B cell (primary cell): ENCODE measurements around the gene PRCC. TPM values are rescaled to one million over a fixed set of nuclear protein-coding genes. Genes with fewer than 3 reads are reported as not detected.

Experiments
- ATAC-seq: fragments of 200-7000 bp; cut with Tn5 transposase; one replicate; pipeline ENCODE4 v1.10.0; 2021; ENCODE audit warnings: low read depth, mild to moderate bottlenecking, moderate number of reproducible peaks, moderate library complexity
- CTCF ChIA-PET: fragments of 350-600 bp; sonication (Branson Sonifier 250); formaldehyde crosslinking; loops from one replicate; lab custom pipeline; 2021; ENCODE audit warnings: antibody characterized with exemption, inconsistent platforms; lab: Charles Lee
- POLR2A ChIA-PET: fragments of 350-600 bp; sonication (Branson Sonifier 250); formaldehyde crosslinking; loops from one replicate; lab custom pipeline; 2021; ENCODE audit warnings: antibody characterized with exemption; lab: Charles Lee
- DNase-seq: peaks from one replicate; pipeline ENCODE4 v3.0.0; 2013
- H2AFZ ChIP-seq: 2 replicates; pipeline ENCODE4 v1.6.1; 2012; ENCODE audit warnings: mild to moderate bottlenecking, low read depth, low read length; ENCODE audit not compliant: insufficient read depth, poor library complexity, severe bottlenecking
- H3K27ac ChIP-seq, 2 donors: 1 replicate in 1 of 2; 2 replicates in 1 of 2; pipeline ENCODE4 v1.5.1; 2012 to 2013; ENCODE audit warnings: low read length in 2 of 2, mild to moderate bottlenecking in 2 of 2, moderate library complexity in 1 of 2
- H3K27me3 ChIP-seq, 4 experiments: fragments of 200-600 bp in 1 of 4; sonication (generic) in 1 of 4; replicated peaks in 1 of 4; 1 replicate in 2 of 4; 2 replicates in 2 of 4; pipeline versions ENCODE4 v1.6.1 to v1.7.0; 2013 to 2016; ENCODE audit warnings: low read length in 3 of 4, mild to moderate bottlenecking in 2 of 4, mixed read lengths in 1 of 4, moderate library complexity in 1 of 4; ENCODE audit not compliant: insufficient read depth in 4 of 4, control insufficient read depth in 3 of 4; ENCODE audit errors: control extremely low read depth in 1 of 4
- H3K36me3 ChIP-seq, 2 experiments: replicated peaks in 1 of 2; 1 replicate in 1 of 2; 2 replicates in 1 of 2; pipeline versions ENCODE4 v1.6.1 to v1.7.1; 2013; ENCODE audit warnings: low read length in 1 of 2; ENCODE audit not compliant: insufficient read depth in 2 of 2, control insufficient read depth in 1 of 2; ENCODE audit errors: control extremely low read depth in 1 of 2, extremely low read depth in 1 of 2
- H3K4me1 ChIP-seq, 2 donors: fragments of 200-600 bp in 1 of 2; sonication (generic) in 1 of 2; 1 replicate in 1 of 2; 2 replicates in 1 of 2; pipeline versions ENCODE4 v1.5.1 to v1.6.1; 2013 to 2017; ENCODE audit warnings: low read length in 2 of 2; ENCODE audit not compliant: control insufficient read depth in 2 of 2, insufficient read depth in 2 of 2
- H3K4me2 ChIP-seq: replicated peaks from 2 replicates; pipeline ENCODE3; 2012; ENCODE audit warnings: mild to moderate bottlenecking, low read depth, low read length; ENCODE audit not compliant: poor library complexity, severe bottlenecking
- H3K4me3 ChIP-seq, 5 experiments: fragments of 200-600 bp in 1 of 5; sonication (generic) in 1 of 5; 1 replicate in 3 of 5; 2 replicates in 2 of 5; pipeline versions ENCODE4 v1.5.1 to v1.7.0; 2011 to 2016; ENCODE audit warnings: low read length in 4 of 5, mild to moderate bottlenecking in 4 of 5, low read depth in 2 of 5, control low read depth in 1 of 5, moderate library complexity in 1 of 5; ENCODE audit not compliant: insufficient read depth in 1 of 5; ENCODE audit errors: control extremely low read depth in 1 of 5, extremely low read depth in 1 of 5
- H3K79me2 ChIP-seq: fragments of 200-600 bp; sonication (generic); one replicate; pipeline ENCODE4 v1.6.0; 2016; ENCODE audit warnings: low read length; ENCODE audit not compliant: control insufficient read depth, insufficient read depth
- H3K9ac ChIP-seq: fragments of 200-600 bp; sonication (generic); 2 replicates; pipeline ENCODE4 v1.6.1; 2017; ENCODE audit warnings: mild to moderate bottlenecking, low read length, moderate library complexity
- H3K9me3 ChIP-seq, 3 donors: one replicate each; pipeline versions ENCODE4 v1.6.1 to v1.7.1; 2013; ENCODE audit warnings: low read length in 2 of 3; ENCODE audit not compliant: control insufficient read depth in 2 of 3, insufficient read depth in 1 of 3; ENCODE audit errors: control extremely low read depth in 1 of 3
- H4K20me1 ChIP-seq: 2 replicates; pipeline ENCODE4 v1.6.0; 2012; ENCODE audit warnings: mild to moderate bottlenecking, low read length; ENCODE audit not compliant: insufficient read depth, control insufficient read depth, poor library complexity, severe bottlenecking
- H3K27ac Mint-ChIP-seq: one replicate; pipeline ENCODE4 v1.8.0; 2021; ENCODE audit warnings: mixed read lengths
- H3K27me3 Mint-ChIP-seq: one replicate; pipeline ENCODE4 v1.8.0; 2021; ENCODE audit warnings: mixed read lengths
- H3K4me1 Mint-ChIP-seq: one replicate; pipeline ENCODE4 v1.8.0; 2021; ENCODE audit warnings: mixed read lengths
- H3K4me3 Mint-ChIP-seq: one replicate; pipeline ENCODE4 v1.8.0; 2021; ENCODE audit warnings: mixed read lengths
- H3K9me3 Mint-ChIP-seq: one replicate; pipeline ENCODE4 v1.8.0; 2022; ENCODE audit warnings: mixed read lengths; ENCODE audit not compliant: insufficient read depth
- EZH2 ChIP-seq: IDR thresholded peaks from 2 replicates; pipeline ENCODE4 v1.6.1; 2012; ENCODE audit warnings: borderline replicate concordance, low read depth, mild to moderate bottlenecking, moderate library complexity, low read length; ENCODE audit not compliant: insufficient read depth, poor library complexity, severe bottlenecking
- WGBS: methylation state at CpG from one replicate; pipeline ENCODE4 v1.1.5; 2013; ENCODE audit warnings: missing lambda C conversion rate; ENCODE audit not compliant: insufficient coverage; 5-methylcytosine and 5-hydroxymethylcytosine counted together
- intact Hi-C: fragments of 100-400 bp; cut with micrococcal nuclease; formaldehyde crosslinking; loops from one replicate; pipeline ENCODE4 v1.10.0; 2022
- polyA plus RNA-seq: library from polyadenylated mRNA; depleted of rRNA; stranded (reverse); fragments of >200 nt; gene quantifications from 2 replicates; pipeline ENCODE4 v1.2.3, GENCODE V29; 2012
- total RNA-seq, 2 donors: library from RNA; stranded (reverse); fragments of 120-200 nt in 1 of 2; gene quantifications; 1 replicate in 1 of 2; 2 replicates in 1 of 2; pipeline versions ENCODE4 v1.2.3 to v1.2.4, GENCODE V29; 2013 to 2022
- TF ChIP-seq, protein P1 (sequence below): fragments of 200-600 bp; IDR thresholded peaks from one replicate; pipeline ENCODE4 v1.8.0; 2022; ENCODE audit warnings: antibody characterized with exemption, mild to moderate bottlenecking

Gene PRCC
- total and polyA plus RNA-seq, 2 donors (not counting 1 experiment from before 2014, with no cell fraction given), result 55.7 to 83.4 TPM

DNA sequence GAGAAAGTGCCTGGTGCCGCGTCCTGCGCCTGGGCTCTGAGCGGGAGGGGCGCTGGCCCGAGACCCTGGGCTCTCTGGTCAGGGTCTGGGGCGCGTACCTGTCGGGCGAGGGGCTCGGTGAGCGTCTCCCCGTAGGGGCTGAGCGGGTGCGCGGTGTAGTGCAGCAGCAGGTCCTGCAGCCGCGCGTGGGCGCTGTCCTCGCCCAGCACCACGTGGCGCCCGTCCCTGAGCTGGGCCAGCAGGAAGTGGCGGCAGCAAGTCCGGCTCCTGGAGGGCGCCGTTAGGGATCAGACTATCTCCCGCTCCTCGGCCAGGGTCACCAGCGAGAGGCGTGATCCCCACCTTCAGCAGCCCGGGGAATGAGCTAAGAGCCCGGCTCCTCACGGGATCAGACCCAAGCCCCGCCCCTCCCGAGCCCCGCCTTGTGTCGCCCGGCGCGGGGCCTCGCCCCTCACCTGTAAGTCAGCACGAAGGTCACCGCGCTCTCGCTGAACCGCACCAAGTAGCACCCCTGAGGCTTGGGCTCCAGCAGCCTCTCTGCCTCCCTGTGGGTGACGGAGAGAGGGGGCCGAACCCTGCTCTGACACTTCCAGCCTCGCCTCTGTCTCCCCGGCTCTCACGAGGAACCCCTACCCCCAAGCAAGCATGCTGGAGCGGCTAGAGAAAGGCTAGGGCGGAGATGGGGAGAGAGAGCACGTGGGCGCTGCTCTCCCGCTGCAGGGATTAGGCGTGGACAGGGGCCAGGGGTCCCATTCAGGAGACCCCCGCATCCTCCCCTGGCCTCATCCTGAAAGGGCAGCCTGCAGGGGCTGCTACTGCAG is 46.6 kb downstream of the PRCC start:
- no peak for TF ChIP-seq EZH2
- TF ChIP-seq, protein P1, sequence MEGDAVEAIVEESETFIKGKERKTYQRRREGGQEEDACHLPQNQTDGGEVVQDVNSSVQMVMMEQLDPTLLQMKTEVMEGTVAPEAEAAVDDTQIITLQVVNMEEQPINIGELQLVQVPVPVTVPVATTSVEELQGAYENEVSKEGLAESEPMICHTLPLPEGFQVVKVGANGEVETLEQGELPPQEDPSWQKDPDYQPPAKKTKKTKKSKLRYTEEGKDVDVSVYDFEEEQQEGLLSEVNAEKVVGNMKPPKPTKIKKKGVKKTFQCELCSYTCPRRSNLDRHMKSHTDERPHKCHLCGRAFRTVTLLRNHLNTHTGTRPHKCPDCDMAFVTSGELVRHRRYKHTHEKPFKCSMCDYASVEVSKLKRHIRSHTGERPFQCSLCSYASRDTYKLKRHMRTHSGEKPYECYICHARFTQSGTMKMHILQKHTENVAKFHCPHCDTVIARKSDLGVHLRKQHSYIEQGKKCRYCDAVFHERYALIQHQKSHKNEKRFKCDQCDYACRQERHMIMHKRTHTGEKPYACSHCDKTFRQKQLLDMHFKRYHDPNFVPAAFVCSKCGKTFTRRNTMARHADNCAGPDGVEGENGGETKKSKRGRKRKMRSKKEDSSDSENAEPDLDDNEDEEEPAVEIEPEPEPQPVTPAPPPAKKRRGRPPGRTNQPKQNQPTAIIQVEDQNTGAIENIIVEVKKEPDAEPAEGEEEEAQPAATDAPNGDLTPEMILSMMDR, result peak; percentile 75
- Histone ChIP-seq H3K9me3 (peaks cover 0 to 3% (median 0%) of the 10 kb centered on the region in 3 donors), H3K36me3 (no peaks in the 10 kb centered on the region), H3K4me3 (peak overlapping the region; percentile 11 to 62 (median 56)), H3K27me3 (peaks cover 0 to 12% (median 0%) of the 10 kb centered on the region in 4 experiments), H3K4me1 (peaks cover 26 to 32% of the 10 kb centered on the region in 2 donors), H3K4me2 (peak overlapping the region; percentile 96), H2AFZ (peak overlapping the region; percentile 89), H3K9ac (peak overlapping the region; percentile 64), H3K27ac (no peak overlapping the region), H3K79me2 (no peaks in the 10 kb centered on the region), H4K20me1 (no peaks in the 10 kb centered on the region)
- peak; percentile 77 for DNase-seq
- ChIA-PET POLR2A (no interaction called here), CTCF (interaction anchor here (0.8 to 2.0 kb wide), 7 partner anchors 14 to 86 kb away, joined by 3 to 11 read pairs (median 3); partner anchors contain the start of genes METTL25B and NTRK1)
- intact Hi-C loops, result no loop called here
- peak; percentile 72 for ATAC-seq
- Mint-ChIP-seq H3K4me3 (peak overlapping the region; percentile 91), H3K9me3 (no peaks in the 10 kb centered on the region), H3K27me3 (no peaks in the 10 kb centered on the region), H3K27ac (peak overlapping the region; percentile 32), H3K4me1 (peaks cover 34% of the 10 kb centered on the region)
- 14% methylated on average over 57 of the region's 60 CpGs for WGBS
